ENCODE measurements around the gene DNAJC3. TPM values are rescaled to one million over a fixed set of nuclear protein-coding genes. Genes with fewer than 3 reads are reported as not detected.
"Not testable (repeated sequence)": the region's sequence is repeated elsewhere in the genome, so short reads cannot be mapped to it uniquely, and the experiment has no call there.

The DNAJC3 gene
- total RNA-seq, 1 experiment from 2014 or later, result 21.8 TPM

DNA sequence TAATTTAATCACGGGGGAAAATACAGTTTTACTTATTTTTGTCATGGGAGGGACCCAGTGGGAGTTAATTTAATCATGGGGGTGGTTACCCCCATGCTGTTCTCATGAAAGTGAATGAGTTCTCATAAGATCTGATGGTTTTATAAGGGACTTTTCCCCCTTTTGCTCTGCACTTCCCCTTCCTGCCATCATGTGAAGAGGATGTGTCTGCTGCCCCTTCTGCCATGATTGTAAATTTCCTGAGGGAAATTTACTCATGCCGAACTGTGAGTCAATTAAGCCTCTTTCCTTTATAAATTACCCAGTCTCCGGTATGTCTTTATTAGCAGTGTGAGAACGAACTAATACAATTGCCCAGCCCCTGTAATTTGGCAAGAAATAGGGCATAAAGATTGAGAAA is 35.9 kb downstream of the DNAJC3 start:
- not testable (repeated sequence) for DNase-seq (ENCODE audit: low read depth)

DNA sequence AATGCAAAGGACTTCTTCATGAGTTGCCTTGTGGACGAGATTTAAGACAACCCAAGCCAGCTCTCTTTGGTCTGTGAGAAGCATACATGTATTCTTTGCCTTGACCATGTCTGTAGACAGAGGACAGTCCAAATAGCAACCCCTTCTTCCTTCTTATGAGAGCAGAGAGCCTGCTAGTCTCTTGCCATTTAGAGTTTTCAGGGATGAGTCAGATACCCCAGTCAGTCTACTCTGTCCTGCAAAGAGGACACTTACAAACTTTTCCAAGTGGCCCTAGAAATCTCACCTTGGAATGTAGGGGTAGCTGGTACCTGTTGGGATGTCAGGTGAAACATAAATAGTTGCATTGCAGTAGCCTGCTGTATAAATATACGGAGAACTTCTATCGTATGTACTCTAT is 36.7 kb downstream of the DNAJC3 start:
- no peak for DNase-seq (ENCODE audit: low read depth)

DNA sequence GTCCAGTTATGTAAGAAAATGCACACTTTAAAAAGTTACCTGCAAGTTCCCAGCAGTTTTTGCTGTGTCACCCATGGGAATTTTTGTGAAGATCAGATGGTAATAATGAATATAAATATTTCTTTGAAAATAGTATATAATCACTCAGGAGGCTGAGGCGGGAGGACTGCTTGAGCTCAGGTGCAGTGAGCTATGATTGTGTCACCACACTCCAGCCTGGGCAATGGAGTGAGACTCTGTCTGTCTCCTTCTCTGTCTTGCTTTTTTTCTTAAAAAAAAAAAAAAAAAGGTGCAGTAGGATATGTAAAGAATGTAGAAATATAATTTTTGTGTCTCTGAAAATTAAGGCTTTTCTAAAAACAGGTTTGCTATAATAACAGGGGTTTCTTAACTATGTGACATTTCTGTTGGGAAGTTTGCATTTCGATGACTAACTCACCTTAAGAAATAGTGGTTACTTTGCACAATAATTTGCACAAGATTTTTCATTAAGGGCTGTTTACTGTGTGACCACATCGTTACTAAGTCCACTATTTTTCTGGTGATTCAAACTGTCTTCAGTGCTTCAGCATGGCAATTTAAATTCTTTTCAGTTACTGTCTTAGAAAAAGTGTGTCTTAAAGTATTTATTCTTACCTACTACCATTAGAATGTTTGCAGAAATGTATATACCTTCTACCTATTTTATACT is 37.3 kb downstream of the DNAJC3 start:
- peak; percentile 74 for DNase-seq (ENCODE audit: low read depth)

DNA sequence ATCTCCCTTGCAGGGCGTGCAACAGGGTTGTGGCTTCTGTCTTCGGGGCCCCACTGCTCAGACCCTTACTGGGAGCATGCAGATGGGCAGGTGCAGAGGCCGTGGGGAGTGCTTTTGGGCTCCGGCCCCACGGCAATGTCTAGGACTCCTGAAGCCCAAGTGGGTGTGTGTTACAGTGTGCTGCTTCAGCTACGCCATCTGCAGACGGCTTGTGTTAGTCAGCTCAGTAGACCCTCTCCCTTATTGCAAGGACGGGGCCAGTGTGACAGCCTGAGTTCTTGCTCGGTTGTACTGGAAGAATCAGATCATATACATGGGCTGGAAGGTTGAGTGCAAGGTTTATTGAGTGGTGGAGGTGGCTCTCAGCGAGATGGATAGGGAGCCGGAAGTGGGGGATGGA is 39.3 kb downstream of the DNAJC3 start:
- no peak for DNase-seq (ENCODE audit: low read depth)

DNA sequence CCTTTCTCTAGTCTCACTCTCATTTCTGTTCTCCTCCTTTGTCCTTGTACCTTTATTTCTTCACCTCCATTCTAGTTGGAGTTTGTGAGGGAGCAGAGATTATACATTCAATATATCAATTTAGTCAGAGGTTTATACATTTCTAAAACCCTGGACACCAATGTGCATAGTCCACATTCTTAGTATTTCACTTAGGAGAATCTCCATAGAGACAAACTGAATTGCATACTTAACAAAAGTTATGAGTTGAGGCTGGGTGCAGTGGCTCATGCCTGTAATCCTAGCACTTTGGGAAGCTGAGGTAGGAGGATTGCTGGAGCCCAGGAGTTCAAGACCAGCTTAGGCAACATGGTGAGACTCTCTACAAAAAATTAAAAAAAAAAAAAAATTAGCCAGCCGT is 45.3 kb downstream of the DNAJC3 start:
- DNase-seq (ENCODE audit: low read depth), result no peak

DNA sequence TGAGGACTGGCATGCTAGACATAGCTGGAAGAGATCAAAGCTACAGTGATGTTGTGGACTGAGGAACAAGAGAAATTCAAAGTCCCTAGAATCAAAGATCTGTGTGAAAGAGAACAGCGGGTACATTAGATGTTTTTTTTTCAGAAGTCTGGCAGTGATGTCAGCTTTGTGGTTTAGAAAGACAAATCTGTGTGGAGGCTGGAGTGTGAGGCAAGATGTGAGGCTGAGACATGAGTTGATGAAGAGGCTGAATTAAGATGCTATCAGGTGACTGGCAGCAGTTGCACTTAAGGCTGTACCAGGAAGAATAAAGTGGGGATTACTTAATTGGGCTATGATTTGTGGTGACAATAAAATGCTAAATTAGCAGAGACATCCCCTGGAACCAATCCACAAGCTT is 46.5 kb downstream of the DNAJC3 start:
- DNase-seq (ENCODE audit: low read depth), result no peak

DNA sequence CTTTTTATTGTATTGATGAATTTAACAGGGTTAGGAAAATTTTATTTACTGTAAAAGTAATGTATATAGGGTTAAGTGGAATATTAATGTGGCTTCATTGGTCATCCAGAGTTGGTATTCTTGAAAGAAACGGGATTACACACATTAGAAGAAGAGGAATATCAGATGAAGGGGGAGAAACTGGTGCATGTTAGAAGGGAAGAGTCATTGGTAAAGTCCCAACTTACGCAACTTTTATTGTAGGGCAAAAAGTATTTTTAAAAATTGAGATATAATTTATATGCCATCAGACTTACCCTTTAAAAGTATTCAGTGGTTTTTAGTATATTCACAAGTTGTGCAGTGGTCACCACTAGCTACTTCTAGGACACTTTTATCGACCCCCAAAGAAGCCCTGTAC is 47.3 kb downstream of the DNAJC3 start:
- no peak for DNase-seq (ENCODE audit: low read depth)

DNA sequence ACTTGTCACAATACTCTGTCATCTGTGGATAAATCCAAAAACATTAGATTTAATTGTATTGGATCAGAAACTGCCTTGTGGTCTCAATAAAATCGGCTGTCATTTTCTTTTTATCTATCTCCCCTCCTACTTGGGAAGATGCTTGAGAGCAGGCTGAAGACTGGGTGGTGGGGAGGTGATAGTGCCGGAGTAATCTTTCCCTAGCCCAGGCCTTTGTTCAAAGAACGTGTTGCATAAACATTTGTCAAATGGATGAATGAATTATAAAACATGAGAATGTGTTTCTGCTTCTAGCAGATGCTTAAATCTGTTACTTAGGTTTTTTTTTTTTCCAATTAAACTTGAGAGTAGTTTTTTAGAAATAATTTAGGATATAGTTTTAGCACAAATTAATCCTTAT is 49.9 kb downstream of the DNAJC3 start:
- DNase-seq (ENCODE audit: low read depth), result no peak

DNA sequence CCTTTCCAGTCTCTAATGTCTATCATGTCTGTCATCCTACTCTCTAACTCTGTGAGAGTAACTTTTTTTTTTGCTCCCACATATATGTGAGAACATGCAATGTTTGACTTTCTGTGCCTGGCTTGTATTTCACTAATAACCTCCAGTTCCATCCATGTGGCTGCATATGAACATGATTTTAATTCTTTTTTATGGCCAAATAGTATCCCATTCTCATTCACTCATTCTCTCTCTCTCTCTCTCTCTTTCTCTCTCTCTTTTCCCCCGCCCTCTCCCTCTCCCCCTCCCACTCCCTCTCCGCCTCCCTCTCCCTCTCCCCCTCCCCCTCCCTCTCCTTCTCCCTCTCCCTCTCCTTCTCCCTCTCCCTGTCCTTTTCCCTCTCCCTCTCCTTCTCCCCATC is 52.0 kb downstream of the DNAJC3 start:
- DNase-seq (ENCODE audit: low read depth), result no peak

DNA sequence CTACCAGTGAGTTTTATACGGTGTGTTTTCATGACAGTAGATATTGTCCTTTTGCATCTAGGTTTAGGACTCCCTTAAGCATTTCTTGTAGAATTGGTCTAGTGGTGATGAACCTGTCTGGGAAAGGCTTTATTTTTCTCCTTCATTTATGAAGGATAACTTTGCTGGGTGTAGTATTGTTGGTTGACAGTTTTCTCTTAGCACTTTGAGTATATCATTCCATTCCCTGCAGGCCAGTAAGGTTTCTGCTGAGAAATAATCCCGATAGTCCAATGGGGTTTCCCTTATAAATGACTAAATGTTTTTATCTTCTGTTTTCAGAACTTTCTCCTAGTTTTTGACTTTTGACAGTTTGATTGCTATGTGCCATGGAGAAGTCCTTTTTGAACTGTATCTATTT is 57.2 kb downstream of the DNAJC3 start:
- DNase-seq (ENCODE audit: low read depth), result no peak

DNA sequence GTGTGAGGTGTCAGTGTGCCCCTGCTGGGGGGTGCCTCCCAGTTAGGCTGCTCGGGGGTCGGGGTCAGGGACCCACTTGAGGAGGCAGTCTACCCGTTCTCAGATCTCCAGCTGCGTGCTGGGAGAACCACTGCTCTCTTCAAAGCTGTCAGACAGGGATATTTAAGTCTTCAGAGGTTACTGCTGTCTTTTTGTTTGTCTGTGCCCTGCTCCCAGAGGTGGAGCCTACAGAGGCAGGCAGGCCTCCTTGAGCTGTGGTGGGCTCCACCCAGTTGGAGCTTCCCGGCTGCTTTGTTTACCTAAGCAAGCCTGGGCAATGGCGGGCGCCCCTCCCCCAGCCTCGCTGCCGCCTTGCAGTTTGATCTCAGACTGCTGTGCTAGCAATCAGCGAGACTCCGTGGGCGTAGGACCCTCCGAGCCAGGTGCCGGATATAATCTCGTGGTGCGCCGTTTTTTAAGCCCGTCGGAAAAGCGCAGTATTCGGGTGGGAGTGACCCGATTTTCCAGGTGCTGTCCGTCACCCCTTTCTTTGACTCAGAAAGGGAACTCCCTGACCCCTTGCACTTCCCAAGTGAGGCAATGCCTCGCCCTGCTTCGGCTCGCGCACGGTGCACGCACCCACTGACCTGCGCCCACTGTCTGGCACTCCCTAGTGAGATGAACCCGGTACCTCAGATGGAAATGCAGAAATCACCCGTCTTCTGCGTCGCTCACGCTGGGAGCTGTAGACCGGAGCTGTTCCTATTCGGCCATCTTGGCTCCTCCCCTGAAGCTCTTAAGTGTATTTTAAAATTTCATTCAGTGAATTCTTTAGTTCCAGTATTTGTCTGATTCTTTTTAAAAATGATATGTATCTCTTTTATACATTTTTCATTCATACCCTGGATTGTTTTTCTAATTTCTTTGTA is 63.4 kb downstream of the DNAJC3 start:
- DNase-seq (ENCODE audit: low read depth), result not testable (repeated sequence)

DNA sequence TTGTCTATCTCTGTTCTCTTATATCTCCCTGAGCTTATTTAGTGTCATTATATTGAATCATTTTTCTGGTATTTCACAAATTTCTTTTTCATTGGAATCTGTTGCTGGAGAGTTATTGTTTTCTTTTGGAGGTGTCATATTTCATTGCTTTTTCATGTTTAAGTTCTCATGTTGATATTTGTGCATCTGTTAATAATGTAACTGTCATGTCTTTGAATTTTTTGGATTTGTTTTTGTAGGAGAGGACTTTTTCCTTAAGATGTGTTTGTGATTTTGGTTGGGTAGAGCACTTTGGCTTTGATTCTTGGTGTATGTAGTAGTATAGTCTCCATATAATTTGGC is 64.0 kb downstream of the DNAJC3 start:
- no peak for DNase-seq (ENCODE audit: low read depth)

DNA sequence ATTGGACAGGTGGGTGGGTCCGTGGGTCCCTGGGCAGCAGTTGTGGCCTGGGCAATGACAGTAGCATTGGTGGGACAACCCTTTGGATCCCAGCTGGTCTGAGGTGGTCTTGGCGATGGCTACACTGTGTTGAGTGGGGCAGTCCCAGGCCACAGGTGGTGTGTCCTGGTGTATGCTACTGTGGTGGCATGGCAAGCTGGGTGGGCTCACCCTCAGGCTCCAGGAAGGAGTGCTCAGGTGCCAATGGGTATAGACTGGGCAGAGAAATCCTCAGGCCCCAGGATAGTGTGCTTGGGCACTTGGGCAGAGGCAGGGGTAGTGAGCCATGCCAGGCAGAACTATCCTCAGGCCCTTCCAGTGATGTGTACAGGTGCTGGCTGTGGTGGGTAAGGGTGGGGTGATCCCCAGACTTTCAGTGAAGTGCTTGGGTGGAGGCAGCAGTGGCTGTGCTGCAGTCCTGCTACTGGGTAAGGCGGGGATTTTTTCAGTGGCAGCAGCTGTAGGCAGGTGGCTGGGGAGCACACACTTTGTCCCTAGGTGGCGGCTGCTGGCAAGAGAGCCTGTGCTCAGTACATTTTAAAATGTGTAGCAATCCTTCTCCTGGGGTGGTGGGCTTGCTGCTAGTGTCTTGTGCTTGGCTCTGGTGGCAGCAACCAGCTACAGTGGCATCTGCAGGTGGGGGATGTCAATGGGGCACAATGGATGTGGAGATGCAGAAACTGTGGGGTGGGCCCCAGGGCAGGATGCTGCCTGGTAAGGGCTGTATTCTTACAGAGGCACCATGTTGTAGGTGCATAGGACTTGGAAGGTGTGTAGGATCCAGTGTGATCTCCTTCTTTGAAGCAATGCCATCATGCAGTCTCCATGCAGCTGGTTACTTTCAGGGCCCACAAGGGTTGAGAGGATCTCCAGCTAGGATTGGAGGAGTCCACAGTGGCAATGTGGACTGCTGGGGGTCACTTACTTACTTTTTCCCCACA is 64.9 kb downstream of the DNAJC3 start:
- DNase-seq (ENCODE audit: low read depth), result no peak

DNA sequence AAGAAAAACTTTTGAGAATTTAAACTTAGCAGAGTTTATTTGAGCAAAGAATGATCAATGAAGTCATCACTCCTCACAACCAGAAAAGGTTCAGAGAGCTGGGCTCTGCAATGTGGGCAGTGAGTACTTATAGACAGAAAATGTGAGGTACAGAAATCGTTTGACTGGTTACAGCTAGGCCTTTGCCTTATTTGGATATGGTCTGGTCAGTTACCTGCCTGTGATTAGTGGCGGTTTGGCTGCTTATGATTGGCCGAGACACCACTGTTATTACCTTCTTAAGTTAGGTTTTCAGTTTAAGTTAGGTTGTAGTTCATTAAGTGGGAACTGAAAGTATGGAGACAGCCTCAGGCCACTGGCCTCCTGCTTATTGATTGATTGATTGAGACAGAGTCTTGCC is 66.3 kb downstream of the DNAJC3 start:
- DNase-seq (ENCODE audit: low read depth), result no peak

DNA sequence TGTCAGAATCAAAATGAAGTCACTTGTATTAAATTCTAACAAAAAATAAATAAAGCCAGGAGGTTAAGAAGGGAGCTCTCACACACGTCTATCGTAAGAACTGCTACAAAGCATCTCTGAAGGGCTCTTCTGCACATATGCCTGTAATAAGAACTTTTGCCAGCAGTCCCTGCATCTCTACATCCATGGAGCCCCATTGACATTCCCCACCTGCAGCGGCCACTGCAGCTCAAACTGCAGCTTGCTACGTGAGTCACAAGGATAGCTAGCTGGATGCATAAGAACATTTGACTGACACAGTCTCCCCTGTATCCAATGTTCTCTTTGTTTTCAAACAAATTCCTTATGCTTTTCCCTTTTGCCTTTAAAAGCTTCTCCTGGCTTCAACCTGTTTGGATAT is 68.3 kb downstream of the DNAJC3 start:
- no peak for DNase-seq (ENCODE audit: low read depth)

DNA sequence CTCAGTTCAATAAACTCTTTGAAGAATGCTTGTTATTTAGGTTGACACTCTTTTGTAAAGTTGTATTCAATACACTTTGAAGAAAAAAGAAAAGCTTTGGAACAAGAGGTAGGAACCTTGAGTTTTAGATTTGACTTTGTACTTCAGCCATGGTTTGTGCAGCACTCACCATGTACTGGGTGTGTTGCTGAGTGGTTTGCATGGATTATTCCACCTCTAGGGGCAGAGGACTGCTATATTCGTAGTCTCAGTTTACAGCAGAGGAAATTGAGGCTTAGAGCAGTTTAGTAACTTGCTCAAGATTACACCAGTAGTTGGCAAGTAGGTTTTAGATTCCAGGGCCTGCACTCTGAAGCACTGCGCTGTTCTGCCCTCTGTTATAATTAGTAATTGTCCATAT is 68.8 kb downstream of the DNAJC3 start:
- DNase-seq (ENCODE audit: low read depth), result no peak

DNA sequence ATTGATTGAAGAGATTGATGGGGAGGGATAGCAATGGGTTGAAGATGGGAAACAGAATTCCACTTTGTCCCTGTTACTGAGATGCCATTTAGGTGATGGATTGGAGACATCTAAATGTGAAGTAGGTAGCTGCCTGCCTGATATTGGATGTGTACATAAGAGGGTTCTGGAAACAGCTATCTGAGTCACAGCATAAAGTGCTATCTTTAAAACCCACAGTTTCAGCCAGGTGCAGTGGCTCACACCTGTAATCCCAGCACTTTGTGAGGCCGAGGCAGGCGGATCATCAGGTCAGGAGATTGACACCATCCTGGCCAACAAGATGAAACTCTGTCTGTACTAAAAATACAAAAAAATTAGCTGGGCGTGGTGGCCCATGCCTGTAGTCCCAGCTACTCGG is 72.6 kb downstream of the DNAJC3 start:
- DNase-seq (ENCODE audit: low read depth), result no peak

DNA sequence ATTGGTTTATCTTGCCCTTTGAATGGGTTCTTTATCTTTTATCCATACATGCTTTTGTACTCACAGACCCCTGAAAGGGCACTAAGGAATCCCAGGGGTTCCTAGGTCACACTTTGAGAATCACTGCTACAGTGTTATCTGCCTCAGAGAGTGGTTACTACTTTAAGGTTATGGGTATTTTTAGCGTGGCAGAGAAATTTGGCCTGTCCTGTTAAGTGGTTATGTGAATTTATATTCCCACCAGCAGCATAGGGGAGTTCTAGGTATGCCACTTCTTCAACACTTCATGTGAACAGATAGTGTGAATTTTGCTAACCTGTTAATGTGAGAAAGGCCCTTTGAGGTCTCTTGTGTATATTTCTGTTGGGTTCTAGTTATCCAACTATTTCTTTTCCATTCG is 75.7 kb downstream of the DNAJC3 start:
- no peak for DNase-seq (ENCODE audit: low read depth)

DNA sequence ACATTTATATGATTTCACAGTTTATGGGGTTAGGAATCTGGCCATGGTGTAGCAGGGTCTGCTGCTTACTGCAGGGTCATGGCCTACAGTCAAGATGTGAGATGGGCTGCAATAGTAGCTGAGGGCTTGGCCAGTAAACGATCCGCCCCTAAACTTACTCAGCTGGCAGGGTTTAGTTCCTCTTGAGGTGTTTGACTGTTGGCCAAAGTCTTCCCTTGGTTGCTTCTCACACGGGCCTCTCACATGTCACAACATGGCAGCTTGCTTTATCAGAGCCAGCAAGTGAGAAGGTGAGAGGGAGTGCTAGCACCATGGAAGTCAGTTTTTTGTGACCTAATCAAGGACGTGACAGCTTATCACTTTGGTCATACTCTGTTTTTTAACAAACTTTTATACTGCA is 77.1 kb downstream of the DNAJC3 start:
- DNase-seq (ENCODE audit: low read depth), result no peak

DNA sequence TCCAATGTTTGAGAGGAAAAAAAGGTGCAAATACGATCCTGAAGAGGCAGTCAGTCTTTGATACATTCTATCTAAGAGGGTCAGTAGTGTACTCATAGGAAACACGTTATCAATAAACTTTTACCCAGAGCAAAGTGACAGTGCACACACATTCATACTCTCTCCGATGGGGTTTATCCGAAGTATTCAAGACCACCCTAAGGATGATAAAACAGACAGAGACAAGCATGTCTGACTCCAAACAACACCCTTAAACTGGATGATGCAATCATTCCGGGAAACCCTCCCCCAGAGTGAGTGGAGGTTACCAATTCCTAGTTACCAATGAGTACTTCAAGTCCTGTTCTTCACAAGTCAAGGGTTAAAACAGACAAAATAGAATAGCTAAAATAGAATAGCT is 79.1 kb downstream of the DNAJC3 start:
- no peak for DNase-seq (ENCODE audit: low read depth)

DNA sequence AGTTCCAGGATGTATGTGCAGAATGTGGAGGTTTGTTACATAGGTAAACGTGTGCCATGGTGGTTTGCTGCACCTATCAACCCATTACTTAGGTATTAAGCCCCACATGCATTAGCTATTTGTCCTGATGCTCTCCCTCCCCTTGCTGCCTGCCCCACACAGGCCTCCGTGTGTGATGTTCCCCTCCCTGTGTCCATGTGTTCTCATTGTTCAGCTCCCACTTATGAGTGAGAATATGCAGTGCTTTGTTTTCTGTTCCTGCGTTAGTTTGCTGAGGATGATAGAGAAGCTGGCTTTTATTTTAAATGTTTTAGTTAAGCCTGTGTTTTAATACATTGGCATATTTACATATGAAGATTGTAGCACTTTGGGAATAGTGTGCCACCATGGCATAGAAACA is 85.7 kb downstream of the DNAJC3 start:
- not testable (repeated sequence) for DNase-seq (ENCODE audit: low read depth)

DNA sequence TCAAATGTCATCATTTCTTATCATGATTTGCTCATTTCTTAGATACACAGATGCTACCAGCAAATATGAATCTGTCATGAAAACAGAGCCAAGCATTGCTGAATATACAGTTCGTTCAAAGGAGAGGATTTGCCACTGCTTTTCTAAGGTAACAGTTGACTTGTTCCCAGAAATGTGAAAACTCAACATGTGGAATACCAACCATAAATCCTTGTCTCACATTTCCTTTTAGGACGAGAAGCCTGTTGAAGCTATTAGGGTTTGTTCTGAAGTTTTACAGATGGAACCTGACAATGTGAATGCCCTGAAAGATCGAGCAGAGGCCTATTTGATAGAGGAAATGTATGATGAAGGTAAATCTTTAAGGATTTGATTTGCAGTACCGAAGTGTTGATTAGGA is 86.7 kb downstream of the DNAJC3 start:
- no peak for DNase-seq (ENCODE audit: low read depth)
